GM12891 (cell line): ENCODE measurements around the gene APBB2.

ENCODE experiments used
- POLR2A ChIP-seq: IDR thresholded peaks from 2 replicates; pipeline ENCODE4 v1.6.1; 2011; ENCODE audit warnings: low read depth, low read length, control low read depth
- POLR2AphosphoS5 ChIP-seq: IDR thresholded peaks from 2 replicates; pipeline ENCODE4 v1.6.1; 2011; ENCODE audit warnings: low read depth, low read length, control low read depth

DNA sequence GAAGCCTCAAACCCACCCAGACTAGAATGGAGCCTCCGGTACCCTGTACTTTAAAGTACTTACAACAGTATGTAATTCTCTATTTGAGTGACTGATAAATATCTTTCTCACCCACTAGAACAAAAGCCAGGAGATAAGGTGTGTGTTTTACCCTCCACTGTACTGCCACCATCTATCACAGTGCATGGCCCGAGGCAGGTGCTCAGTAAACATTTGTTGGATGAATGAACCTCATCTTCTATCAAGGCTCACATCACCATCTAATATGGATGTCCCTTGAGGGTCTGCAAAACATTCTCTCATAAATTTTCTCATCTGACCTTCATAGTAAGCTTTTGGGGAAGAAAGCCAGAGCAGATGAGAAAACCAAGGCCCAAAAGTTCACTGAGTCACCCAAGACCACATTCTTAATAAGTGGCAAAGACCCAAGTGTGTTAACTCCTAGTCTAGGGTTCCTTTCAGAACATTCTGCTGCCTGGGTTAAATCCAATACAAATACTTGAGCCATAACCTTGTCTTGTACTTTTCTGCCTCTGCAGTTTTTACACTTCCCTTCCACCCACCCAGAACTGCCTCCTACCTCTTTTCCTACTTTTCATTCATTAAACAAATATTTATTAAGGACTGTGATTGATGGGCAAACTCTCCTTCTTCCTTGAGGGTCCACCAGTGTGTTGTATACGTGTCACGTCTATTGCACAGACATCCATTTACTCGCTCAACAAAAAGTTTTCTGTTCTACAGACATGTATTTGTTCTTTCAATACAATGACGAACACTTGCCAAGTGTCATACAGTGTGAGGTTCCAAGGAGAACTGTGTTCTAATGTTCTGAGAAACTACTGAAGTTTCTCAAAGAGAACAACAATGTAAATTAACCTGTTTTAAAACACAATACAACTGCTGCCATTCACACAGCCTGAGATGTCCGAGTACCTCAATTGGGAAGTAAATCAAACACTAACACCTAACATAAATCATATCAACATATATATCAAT lies 35.7 kb downstream of the APBB2 start:
- no peak for TF ChIP-seq POLR2A
- no peak for TF ChIP-seq POLR2AphosphoS5
